Measurements from ENCODE around the gene B4GALNT3. TPM values are rescaled to one million over a fixed set of nuclear protein-coding genes. Genes with fewer than 3 reads are reported as not detected.
A peak's percentile ranks its signal among the peaks of the same experiment; 100 is the strongest.

B4GALNT3 gene
- total RNA-seq, 1 experiment from 2014 or later, result 23.3 TPM

DNA sequence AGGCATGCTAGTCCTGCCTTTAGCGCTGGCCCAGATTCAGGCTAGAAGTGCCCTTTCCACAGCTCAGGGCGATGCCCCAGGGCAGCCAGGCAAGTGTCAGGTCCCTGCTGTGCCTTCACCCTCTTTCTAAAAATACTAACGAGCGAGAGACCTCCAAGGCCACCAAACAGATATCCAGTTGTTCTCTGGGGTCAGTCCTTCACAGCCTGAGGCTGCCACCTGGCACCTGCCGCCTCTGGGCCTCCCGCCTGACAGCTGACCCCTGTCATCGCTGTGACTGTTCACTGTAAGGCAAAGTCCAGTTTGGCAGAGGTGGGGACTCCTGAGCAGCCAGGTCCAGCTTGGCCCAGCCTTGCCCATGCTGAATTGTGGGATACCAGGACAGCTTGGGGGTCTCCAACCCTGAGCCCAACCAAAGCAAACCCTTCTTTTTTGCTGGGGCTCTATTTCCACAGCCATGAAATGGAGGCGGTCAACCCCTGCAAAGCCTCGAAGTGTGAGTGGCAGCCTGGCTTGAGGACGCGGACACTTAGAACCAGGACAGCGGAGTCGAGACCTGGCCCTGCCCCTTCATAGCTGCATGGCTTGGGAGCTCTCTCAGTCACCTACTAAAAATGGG is 123.6 kb downstream of the B4GALNT3 start:
- H3K79me2 ChIP-seq (ENCODE audit: insufficient read depth, low read length), result no peaks in the 10 kb centered on the region
- H2BK20ac ChIP-seq (ENCODE audit: low read depth, low read length, poor library complexity, severe bottlenecking), result no peak overlapping the region
- H3K4me1 Mint-ChIP-seq, result peaks cover 16 to 27% of the 10 kb centered on the region in 2 experiments
- H3K27me3 Mint-ChIP-seq (ENCODE audit: low read depth), result peaks cover 3% of the 10 kb centered on the region; the same call in 1 of the 2 replicates
- H2AK5ac ChIP-seq (ENCODE audit: insufficient read length, low read length), result no peak overlapping the region
- H4K91ac ChIP-seq (ENCODE audit: insufficient read length, low read depth, low read length), result no peak overlapping the region
- TF ChIP-seq, protein P1, sequence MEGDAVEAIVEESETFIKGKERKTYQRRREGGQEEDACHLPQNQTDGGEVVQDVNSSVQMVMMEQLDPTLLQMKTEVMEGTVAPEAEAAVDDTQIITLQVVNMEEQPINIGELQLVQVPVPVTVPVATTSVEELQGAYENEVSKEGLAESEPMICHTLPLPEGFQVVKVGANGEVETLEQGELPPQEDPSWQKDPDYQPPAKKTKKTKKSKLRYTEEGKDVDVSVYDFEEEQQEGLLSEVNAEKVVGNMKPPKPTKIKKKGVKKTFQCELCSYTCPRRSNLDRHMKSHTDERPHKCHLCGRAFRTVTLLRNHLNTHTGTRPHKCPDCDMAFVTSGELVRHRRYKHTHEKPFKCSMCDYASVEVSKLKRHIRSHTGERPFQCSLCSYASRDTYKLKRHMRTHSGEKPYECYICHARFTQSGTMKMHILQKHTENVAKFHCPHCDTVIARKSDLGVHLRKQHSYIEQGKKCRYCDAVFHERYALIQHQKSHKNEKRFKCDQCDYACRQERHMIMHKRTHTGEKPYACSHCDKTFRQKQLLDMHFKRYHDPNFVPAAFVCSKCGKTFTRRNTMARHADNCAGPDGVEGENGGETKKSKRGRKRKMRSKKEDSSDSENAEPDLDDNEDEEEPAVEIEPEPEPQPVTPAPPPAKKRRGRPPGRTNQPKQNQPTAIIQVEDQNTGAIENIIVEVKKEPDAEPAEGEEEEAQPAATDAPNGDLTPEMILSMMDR (conservative IDR thresholded peaks at IDR 0.05), result peak; percentile 60
- no peak overlapping the region for H3K14ac ChIP-seq (ENCODE audit: insufficient read depth, low read length)
- no peak overlapping the region for H4K8ac ChIP-seq (replicated peaks; ENCODE audit: insufficient read length, low read depth, low read length)
- no peak overlapping the region for H2BK5ac ChIP-seq (ENCODE audit: insufficient read length, low read length)
- no peak overlapping the region for H3K56ac ChIP-seq (ENCODE audit: insufficient read length, low read depth, low read length)
- H3K18ac ChIP-seq (ENCODE audit: insufficient read length, low read depth, low read length), result no peak overlapping the region
- H3K27ac ChIP-seq (ENCODE audit: insufficient read length, low read depth, low read length), result no peak overlapping the region
- H3K9ac ChIP-seq (ENCODE audit: extremely low read depth, insufficient read length, low read length), result no peak overlapping the region
- H3K27me3 ChIP-seq (ENCODE audit: insufficient read depth, low read length), result no peaks in the 10 kb centered on the region
- H3K4me2 ChIP-seq (ENCODE audit: insufficient read depth, insufficient read length, low read length), result no peak overlapping the region
- no peak overlapping the region for H2BK120ac ChIP-seq (ENCODE audit: low read depth, low read length, poor library complexity, severe bottlenecking)
- WGBS (ENCODE audit: extremely low coverage, insufficient read length, low lambda C conversion rate), result no CpG with 5 or more reads among the region's 13 CpGs
- no peaks in the 10 kb centered on the region for H3K23me2 ChIP-seq (ENCODE audit: insufficient read length, low read depth, low read length, poor library complexity, severe bottlenecking)
- no peak for DNase-seq
- H2AFZ ChIP-seq (ENCODE audit: low read length), result no peak overlapping the region
- H3K4ac ChIP-seq (ENCODE audit: low read depth, low read length), result no peak overlapping the region
- no peaks in the 10 kb centered on the region; a peak in 3 of 5 replicates for H3K9me3 Mint-ChIP-seq
- no peak overlapping the region for H3K23ac ChIP-seq (ENCODE audit: insufficient read length, low read depth, low read length)
- H4K20me1 ChIP-seq (ENCODE audit: control insufficient read depth, insufficient read depth, insufficient read length), result no peaks in the 10 kb centered on the region
- no peaks in the 10 kb centered on the region for H3K9me3 ChIP-seq (ENCODE audit: control insufficient read depth, low read depth, low read length)
- no peaks in the 10 kb centered on the region for H3K79me1 ChIP-seq (ENCODE audit: insufficient read depth, low read depth, low read length, poor library complexity, severe bottlenecking)
- H2BK12ac ChIP-seq (ENCODE audit: insufficient read length, low read depth, low read length), result no peak overlapping the region
- no peaks in the 10 kb centered on the region for H3K36me3 Mint-ChIP-seq (ENCODE audit: insufficient read depth in 1 of 3, low read depth in 3 of 3)
- H3K4me3 Mint-ChIP-seq, result no peak overlapping the region
- H3K4me1 ChIP-seq (ENCODE audit: insufficient read depth, low read length), result peaks cover 2% of the 10 kb centered on the region; the same call in 1 of the 2 replicates
- H3T11ph ChIP-seq (ENCODE audit: low read length), result no peak overlapping the region
- no peak overlapping the region for H3K27ac Mint-ChIP-seq
- H4K5ac ChIP-seq (ENCODE audit: insufficient read length, low read depth, low read length), result no peak overlapping the region
- H2BK15ac ChIP-seq (ENCODE audit: low read depth, low read length), result no peak overlapping the region

All from H9 (cell line).